HepG2 (cell line): Measurements from ENCODE around the gene ICAM2. TPM values are rescaled to one million over a fixed set of nuclear protein-coding genes. Genes with fewer than 3 reads are reported as not detected.

Experiments
- ATAC-seq: fragments of 200-7000 bp; cut with Tn5 transposase; 3 replicates; pipeline ENCODE4 v1.9.1; 2020; ENCODE audit warnings: mild to moderate bottlenecking, moderate library complexity
- BruUV-seq: library from RNA; stranded (reverse); fragments of 400-500 nt; replicated peaks from 2 replicates; lab custom pipeline; 2021; lab: Mats Ljungman, UMichigan
- CTCF ChIA-PET: fragments of 300-600 bp; formaldehyde crosslinking; extraction: SDS; loops from one replicate; lab custom pipeline; 2021; ENCODE audit warnings: low total read pairs, inconsistent platforms, low intra/inter-chr PET ratio; lab: Yijun Ruan, JAX
- POLR2A ChIA-PET: fragments of 350-600 bp; sonication (Branson Sonifier 250); formaldehyde crosslinking; loops from one replicate; lab custom pipeline; 2020; ENCODE audit warnings: antibody characterized with exemption, inconsistent platforms; lab: Yijun Ruan, JAX
- DNase-seq: peaks from one replicate; pipeline ENCODE4 v3.0.0-alpha.2; 2015; ENCODE audit warnings: low spot score
- FAIRE-seq: peaks from 3 replicates; lab custom pipeline; 2011; peaks lifted over from hg19 to GRCh38; lab: Jason Lieb, UNC
- H2AFZ ChIP-seq: one replicate; pipeline ENCODE4 v1.6.1; 2011; ENCODE audit warnings: low read length, inconsistent platforms
- H3K27ac ChIP-seq: fragments of 300-600 bp; 3 replicates; pipeline ENCODE4 v1.8.0; 2011; ENCODE audit warnings: mixed run types, mild to moderate bottlenecking, mixed read lengths, low read length, inconsistent platforms; ENCODE audit not compliant: insufficient read depth; ENCODE audit errors: extremely low read length
- H3K27me3 ChIP-seq, 2 experiments: fragments of 200-600 bp in 1 of 2; 2 replicates in 1 of 2; 3 replicates in 1 of 2; pipeline versions ENCODE4 v1.6.0 to v1.8.0; 2011; ENCODE audit warnings: low read length in 2 of 2, mild to moderate bottlenecking in 2 of 2, moderate library complexity in 2 of 2, inconsistent platforms in 1 of 2; ENCODE audit not compliant: insufficient read depth in 2 of 2, control insufficient read depth in 1 of 2
- H3K36me3 ChIP-seq, 2 experiments: fragments of 200-600 bp in 1 of 2; replicated peaks in 1 of 2; 2 replicates in 1 of 2; 3 replicates in 1 of 2; pipeline versions ENCODE4 v1.5.1 to v1.8.0; 2011; ENCODE audit warnings: low read length in 2 of 2, inconsistent platforms in 1 of 2; ENCODE audit not compliant: insufficient read depth in 2 of 2, control insufficient read depth in 1 of 2
- H3K4me1 ChIP-seq: 2 replicates; pipeline ENCODE4 v1.5.1; 2012; ENCODE audit warnings: low read length, inconsistent platforms; ENCODE audit not compliant: insufficient read depth
- H3K4me2 ChIP-seq: 2 replicates; pipeline ENCODE4 v1.6.0; 2011; ENCODE audit warnings: low read depth, low read length, inconsistent platforms
- H3K4me3 ChIP-seq, 3 experiments: fragments of 200-600 bp in 1 of 3; sonication (generic), shearing (Covaris generic) in 1 of 3; replicated peaks in 1 of 3; 2 replicates each; pipeline ENCODE4 v1.5.1; 2011 to 2016; ENCODE audit warnings: low read length in 3 of 3, inconsistent platforms in 2 of 3, low read depth in 2 of 3, mild to moderate bottlenecking in 2 of 3, control low read depth in 1 of 3, mixed read lengths in 1 of 3; ENCODE audit not compliant: insufficient read depth in 1 of 3
- H3K79me2 ChIP-seq: one replicate; pipeline ENCODE4 v1.6.1; 2011; ENCODE audit warnings: low read length, inconsistent platforms; ENCODE audit not compliant: insufficient read depth
- H3K9ac ChIP-seq: 2 replicates; pipeline ENCODE4 v1.6.0; 2011; ENCODE audit warnings: mild to moderate bottlenecking, low read depth, low read length, inconsistent platforms; ENCODE audit not compliant: insufficient read depth
- H3K9me3 ChIP-seq: 2 replicates; pipeline ENCODE4 v1.5.1; 2012; ENCODE audit warnings: mild to moderate bottlenecking, low read length
- H4K20me1 ChIP-seq: 2 replicates; pipeline ENCODE4 v1.6.0; 2011; ENCODE audit warnings: inconsistent platforms, mild to moderate bottlenecking, low read length, moderate library complexity; ENCODE audit not compliant: insufficient read depth
- MNT ChIP-seq: fragments of 450-650 bp; IDR thresholded peaks from 2 replicates; pipeline ENCODE4 v1.6.1; 2016
- NAIF1 ChIP-seq: sonication (generic); formaldehyde crosslinking; IDR thresholded peaks from 2 replicates; pipeline ENCODE4 v1.5.0; 2020; ENCODE audit warnings: mild to moderate bottlenecking, missing genetic modification reagents, borderline replicate concordance
- POGZ ChIP-seq: sonication (generic); formaldehyde crosslinking; IDR thresholded peaks from 2 replicates; pipeline ENCODE4 v1.4.0; 2020; ENCODE audit warnings: mild to moderate bottlenecking, missing genetic modification reagents
- ZNF484 ChIP-seq: sonication (generic); formaldehyde crosslinking; IDR thresholded peaks from 2 replicates; pipeline ENCODE4 v1.5.1; 2020; ENCODE audit warnings: mild to moderate bottlenecking, low read depth, missing genetic modification reagents, borderline replicate concordance
- WGBS: methylation state at CpG from one replicate; pipeline ENCODE4 v1.1.6; 2017; ENCODE audit warnings: low lambda C conversion rate; 5-methylcytosine and 5-hydroxymethylcytosine counted together
- in situ Hi-C: cut with HindIII; loops from 2 replicates; pipeline ENCODE4 v1.10.0; 2017; ENCODE audit warnings: low pct_unique_long_range_greater_than_20kb; ENCODE audit not compliant: extremely low pct_ligation_motif_present
- intact Hi-C: fragments of 100-400 bp; cut with micrococcal nuclease; formaldehyde crosslinking; loops from one replicate; pipeline ENCODE4 v1.10.0; 2022; ENCODE audit not compliant: unreplicated experiment
- polyA plus RNA-seq, 8 experiments: library from polyadenylated mRNA; depleted of rRNA in 3 of 8; stranded (reverse) in 7 of 8; unstranded in 1 of 8; fragments of >200 nt; fragmentation: Illumina TruSeq in 4 of 8; extraction: Trizol in 4 of 8; gene quantifications; 2 replicates each; pipeline versions ENCODE4 v1.2.1 to v1.2.3, GENCODE V29; 2011 to 2016; ENCODE audit warnings: low read depth in 4 of 8, missing spikeins in 1 of 8, mixed read lengths in 1 of 8; ENCODE audit not compliant: insufficient read depth in 1 of 8
- total RNA-seq, 5 experiments: library from RNA; depleted of rRNA; stranded (reverse); fragments of >200 nt; fragmentation: Illumina TruSeq; extraction: Trizol; gene quantifications; 2 replicates each; pipeline ENCODE4 v1.2.3, GENCODE V29; 2016; ENCODE audit warnings: low read depth in 1 of 5

ICAM2 gene
- total and polyA plus RNA-seq, 2 of the 13 experiments (the other 11 are each of a cell fraction or from before 2014, with no cell fraction given): 10.9 to 20.8 TPM

DNA sequence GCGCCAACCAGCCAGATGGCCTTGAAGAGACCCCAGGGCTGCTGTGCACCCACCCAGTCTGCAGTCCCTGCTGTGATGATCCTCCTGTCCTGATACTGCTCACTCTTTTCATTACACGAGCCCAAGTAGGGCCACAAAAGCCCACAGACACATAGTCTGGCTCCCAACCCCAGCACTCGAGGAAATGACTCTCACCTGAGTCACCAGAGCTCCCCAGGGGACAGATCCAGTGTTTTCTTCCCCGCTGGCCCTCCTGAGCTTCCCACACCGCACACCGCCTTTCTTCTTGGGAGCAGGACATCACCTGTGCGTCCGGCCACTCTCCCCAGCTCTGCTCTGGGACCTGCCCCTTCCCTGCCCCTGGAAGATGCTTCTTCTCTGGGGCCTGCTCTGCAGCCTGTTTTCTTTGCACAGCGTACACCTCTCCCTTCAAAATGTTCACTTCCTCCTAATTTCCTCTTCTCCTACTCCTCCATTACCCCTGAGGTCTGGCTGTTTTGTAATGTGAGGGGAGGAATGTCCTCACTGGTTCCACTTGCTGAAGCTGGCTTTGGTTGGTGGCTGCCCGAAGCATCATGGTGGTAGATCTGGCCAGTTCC lies 45.7 kb downstream of the ICAM2 start (continued):
- no peak for TF ChIP-seq NAIF1 (CRISPR knock-in tag)
- no peak for TF ChIP-seq ZNF484

DNA sequence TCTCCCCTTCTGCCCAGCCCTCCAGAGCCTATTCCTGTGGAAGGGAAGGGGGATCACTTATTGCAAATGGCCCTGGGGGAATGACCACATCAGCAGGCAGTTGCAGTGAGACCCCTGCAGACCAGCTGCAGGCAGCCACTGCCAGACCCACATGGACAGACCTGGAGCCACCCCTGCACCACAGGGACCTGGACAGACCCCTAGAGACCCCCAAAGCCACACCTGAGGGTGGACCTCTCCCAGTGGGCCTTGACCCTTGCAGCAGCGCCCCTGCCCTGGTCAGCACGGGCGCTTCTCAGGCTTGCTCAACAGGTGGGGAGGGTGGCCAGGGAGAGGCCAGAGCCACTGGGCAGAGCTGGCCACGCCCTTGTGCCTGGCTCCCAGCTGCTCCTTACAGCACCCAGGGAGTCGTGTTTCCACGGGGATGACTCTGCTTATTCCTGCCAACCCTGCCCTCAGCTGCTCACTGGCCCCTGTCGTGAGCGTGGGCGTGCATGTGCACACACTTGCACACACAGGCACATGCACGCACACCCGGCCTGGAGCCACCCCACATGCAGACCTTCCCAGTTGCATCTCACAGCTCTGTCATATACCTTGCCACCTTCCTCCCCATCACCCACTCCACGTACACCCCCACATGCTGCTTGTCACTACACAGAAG lies 46.4 kb downstream of the ICAM2 start:
- no TSS peak for BruUV-seq
- peak; percentile 30; the same call in 2 of the 3 replicates for ATAC-seq

More for the DNA sequence above, 46.4 kb downstream of the ICAM2 start:
- WGBS: 7% methylated on average over 1 of the region's 12 CpGs
- Histone ChIP-seq H3K9me3 (no peaks in the 10 kb centered on the region), H3K4me2 (no peak overlapping the region), H3K36me3 (no peaks in the 10 kb centered on the region), H2AFZ (no peak overlapping the region), H4K20me1 (no peaks in the 10 kb centered on the region), H3K27me3 (peaks cover 9 to 61% of the 10 kb centered on the region in 2 experiments; a peak in 4 of 5 replicates), H3K9ac (no peak overlapping the region), H3K79me2 (no peaks in the 10 kb centered on the region), H3K4me3 (no peak overlapping the region), H3K4me1 (no peaks in the 10 kb centered on the region), H3K27ac (no peak overlapping the region)
- DNase-seq (no peak), FAIRE-seq (no peak)
- CTCF ChIA-PET: no interaction called here
- in situ Hi-C loops (no loop called here), intact Hi-C loops (no loop called here)
- POLR2A ChIA-PET: no interaction called here
- TF ChIP-seq MNT (peak; percentile 14; the same call in 1 of the 2 replicates), POGZ (CRISPR knock-in tag) (no peak)
